Uterus (tissue), 4 donors: ENCODE data around the gene E2F6. TPM values are rescaled to one million over a fixed set of nuclear protein-coding genes. Genes with fewer than 3 reads are reported as not detected.

Experiments used
- DNase-seq, 2 donors: peaks; one replicate each; pipeline ENCODE4 v3.0.0-alpha.2; 2019 to 2020
- H3K27ac ChIP-seq, 2 donors: fragments of 200-600 bp; sonication (generic); 1 replicate in 1 of 2; 2 replicates in 1 of 2; pipeline ENCODE4 v1.5.1; 2016 to 2018
- H3K27me3 ChIP-seq, 2 donors: fragments of 200-600 bp; sonication (generic); one replicate each; pipeline ENCODE4 v1.5.1; 2018 to 2019; ENCODE audit warnings: control low read depth in 1 of 2
- H3K36me3 ChIP-seq, 2 donors: fragments of 200-600 bp; sonication (generic); one replicate each; pipeline ENCODE4 v1.5.1; 2019; ENCODE audit warnings: control low read depth in 1 of 2
- H3K4me1 ChIP-seq, 2 donors: fragments of 200-600 bp; sonication (generic); one replicate each; pipeline ENCODE4 v1.5.1; 2018 to 2019; ENCODE audit warnings: control low read depth in 1 of 2
- H3K4me3 ChIP-seq, 2 donors: fragments of 200-600 bp; sonication (generic); 1 replicate in 1 of 2; 2 replicates in 1 of 2; pipeline ENCODE4 v1.5.1; 2018 to 2019; ENCODE audit warnings: mild to moderate bottlenecking in 1 of 2
- H3K9me3 ChIP-seq, 2 donors: fragments of 200-600 bp; sonication (generic); one replicate each; pipeline ENCODE4 v1.5.1; 2019; ENCODE audit warnings: control low read depth in 1 of 2
- CTCF ChIP-seq, 4 experiments: fragments of 200-600 bp in 2 of 4; fragments of 450-650 bp in 2 of 4; sonication (generic) in 2 of 4; IDR thresholded peaks; one replicate each; pipeline ENCODE4 v1.5.1; 2016 to 2019; ENCODE audit warnings: antibody characterized with exemption in 4 of 4, mild to moderate bottlenecking in 2 of 4, moderate library complexity in 1 of 4
- POLR2A ChIP-seq, 2 donors: fragments of 450-650 bp; IDR thresholded peaks; one replicate each; pipeline ENCODE4 v1.6.1; 2016; ENCODE audit warnings: antibody characterized with exemption in 2 of 2, mild to moderate bottlenecking in 1 of 2, moderate library complexity in 1 of 2
- intact Hi-C: fragments of 100-400 bp; cut with DNase I; formaldehyde crosslinking; loops from one replicate; pipeline ENCODE4 v1.15.1; 2023; ENCODE audit warnings: low total_unique reads
- total RNA-seq, 4 donors: library from RNA; depleted of rRNA in 3 of 4; stranded (reverse); fragments of >200 nt in 3 of 4; gene quantifications; one replicate each; pipeline versions ENCODE4 v1.1.0 to v1.2.4, GENCODE V29; 2014 to 2023
- donor health status: DM: yes; HTN: yes; CAD: no.

E2F6 gene
- total RNA-seq, 4 donors from 2014 or later: 10.2 to 25.0 (median 20.7) TPM

- Histone ChIP-seq H3K4me3 (no peak overlapping the region), H3K4me1 (no peaks in the 10 kb centered on the region), H3K9me3 (no peaks in the 10 kb centered on the region), H3K27me3 (no peaks in the 10 kb centered on the region), H3K27ac (peak overlapping the region in 1 of 2 donors; percentile 38), H3K36me3 (peaks cover 0 to 3% of the 10 kb centered on the region in 2 donors)
- intact Hi-C loops: loop anchor here (10.0 kb wide), 1 partner anchor 212 kb away; no protein-coding TSS in a partner anchor
- TF ChIP-seq CTCF (IDR thresholded peaks at IDR 0.05): peak; percentile 76 to 84 (median 80)
- no peak for TF ChIP-seq POLR2A (IDR thresholded peaks at IDR 0.05)
- DNase-seq: peak; percentile 59 to 73
Observed at GRCh38 chr2:11446733-11447248, 19.2 kb downstream of the E2F6 start.

- Histone ChIP-seq H3K4me3 (no peak overlapping the region), H3K36me3 (peaks cover 0 to 3% of the 10 kb centered on the region in 2 donors), H3K27ac (no peak overlapping the region), H3K4me1 (no peaks in the 10 kb centered on the region), H3K9me3 (no peaks in the 10 kb centered on the region), H3K27me3 (no peaks in the 10 kb centered on the region)
- no peak for TF ChIP-seq CTCF (IDR thresholded peaks at IDR 0.05)
- TF ChIP-seq POLR2A (IDR thresholded peaks at IDR 0.05): no peak
- no peak for DNase-seq
- intact Hi-C loops: loop anchor here (10.0 kb wide), 1 partner anchor 210 kb away; no protein-coding TSS in a partner anchor
Observed at GRCh38 chr2:11444737-11445136, 21.2 kb downstream of the E2F6 start.

- Histone ChIP-seq H3K4me1 (no peaks in the 10 kb centered on the region), H3K9me3 (no peaks in the 10 kb centered on the region), H3K27me3 (no peaks in the 10 kb centered on the region), H3K27ac (no peak overlapping the region), H3K4me3 (no peak overlapping the region), H3K36me3 (no peaks in the 10 kb centered on the region)
- DNase-seq: no peak
- intact Hi-C loops: no loop called here
- TF ChIP-seq CTCF (IDR thresholded peaks at IDR 0.05) (no peak), POLR2A (IDR thresholded peaks at IDR 0.05) (no peak)
Observed at GRCh38 chr2:11438555-11439080, 27.3 kb downstream of the E2F6 start.

GRCh38 chr2:11437602-11438001 is 28.4 kb downstream of the E2F6 start:
- Histone ChIP-seq H3K4me3 (no peak overlapping the region), H3K9me3 (no peaks in the 10 kb centered on the region), H3K27ac (no peak overlapping the region), H3K36me3 (no peaks in the 10 kb centered on the region), H3K27me3 (no peaks in the 10 kb centered on the region), H3K4me1 (no peaks in the 10 kb centered on the region)
- TF ChIP-seq POLR2A (IDR thresholded peaks at IDR 0.05) (no peak), CTCF (IDR thresholded peaks at IDR 0.05) (no peak)
- intact Hi-C loops: no loop called here
- no peak for DNase-seq

- intact Hi-C loops: no loop called here
- Histone ChIP-seq H3K4me1 (no peaks in the 10 kb centered on the region), H3K27ac (no peak overlapping the region), H3K9me3 (no peaks in the 10 kb centered on the region), H3K27me3 (no peaks in the 10 kb centered on the region), H3K4me3 (no peak overlapping the region), H3K36me3 (no peaks in the 10 kb centered on the region)
- no peak for DNase-seq
- TF ChIP-seq CTCF (IDR thresholded peaks at IDR 0.05) (no peak), POLR2A (IDR thresholded peaks at IDR 0.05) (no peak)
Observed at GRCh38 chr2:11435036-11435435, 30.9 kb downstream of the E2F6 start.
